Thyroid gland (tissue), 4 donors: Measurements from ENCODE around the gene TMEM252.

ENCODE experiments used
- CTCF ChIP-seq, 6 experiments: fragments of 200-600 bp in 3 of 6; fragments of 450-650 bp in 3 of 6; sonication (generic) in 3 of 6; IDR thresholded peaks; one replicate each; pipeline ENCODE4 v1.5.1; 2016 to 2019; ENCODE audit warnings: antibody characterized with exemption in 6 of 6, mild to moderate bottlenecking in 2 of 6, inconsistent platforms in 1 of 6, moderate library complexity in 1 of 6
- POLR2A ChIP-seq, 2 donors: fragments of 450-650 bp; IDR thresholded peaks; one replicate each; pipeline ENCODE4 v1.6.1; 2017; ENCODE audit warnings: antibody characterized with exemption in 2 of 2, mild to moderate bottlenecking in 2 of 2, moderate library complexity in 1 of 2

GRCh38 chr9:68540712-68541535 is at the start of gene TMEM252:
- no peak for TF ChIP-seq CTCF (IDR thresholded peaks at IDR 0.05)
- TF ChIP-seq POLR2A (IDR thresholded peaks at IDR 0.05) = no peak
